ENCODE results near the gene ARMC6. TPM values are rescaled to one million over a fixed set of nuclear protein-coding genes. Genes with fewer than 3 reads are reported as not detected.

The ARMC6 gene
- 66.5 and 69.0 TPM in 2 replicates for total RNA-seq (2021)
- long read RNA-seq, transcript ARMC6-206 (9 exons, 2,488 nt) = minor isoform, 138 of 674 reads
- long read RNA-seq, transcript ARMC6-202 (8 exons, 2,383 nt) = major isoform, 297 of 674 reads
- long read RNA-seq, transcript ARMC6-201 (8 exons, 2,412 nt) = minor isoform, 48 of 674 reads
- long read RNA-seq, partial matches to known transcripts = 28 of 674 reads
- long read RNA-seq, other reads (novel, unspliced or antisense) = 163 of 674 reads

DNA sequence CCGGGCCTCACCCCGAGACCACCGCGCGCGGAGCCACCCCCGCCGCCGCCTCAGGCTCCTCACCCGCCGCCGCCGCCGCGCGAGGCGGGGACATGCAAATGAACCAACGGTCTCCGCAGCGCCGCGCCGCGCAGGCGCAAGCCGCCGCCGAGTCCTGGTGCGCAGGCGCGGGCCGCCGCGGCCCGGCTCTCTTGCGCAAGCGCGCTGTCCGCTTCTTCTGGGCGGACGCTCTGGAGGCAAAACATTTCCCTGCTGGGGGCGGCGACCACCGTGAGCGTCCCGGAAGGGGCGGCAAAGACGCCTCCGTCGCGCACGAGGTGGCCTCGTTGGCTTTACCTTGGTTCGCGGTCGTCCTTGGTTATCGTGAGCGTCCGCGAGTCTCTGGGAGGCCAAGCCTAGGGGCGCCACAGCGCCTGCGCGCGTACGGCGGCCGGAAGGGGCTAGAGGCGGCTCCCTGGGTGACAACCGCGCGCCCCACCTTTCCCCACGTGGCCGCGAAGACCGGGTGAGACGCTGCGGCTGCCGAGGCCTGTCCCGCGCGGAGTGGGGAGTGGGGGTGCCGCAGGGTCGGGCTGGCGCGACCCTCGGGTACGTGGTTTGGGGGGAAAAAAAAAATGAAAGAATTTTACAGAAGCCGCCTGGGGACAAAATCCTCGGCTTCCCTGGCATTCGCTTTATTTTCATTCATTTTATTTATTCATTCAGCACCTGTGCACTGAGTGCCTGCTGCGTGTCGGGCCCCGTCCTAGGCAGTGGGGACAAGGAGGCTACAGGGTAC is at the start of gene ARMC6, which contains the start of gene SUGP2:
TSS of gene ARMC6 (plus strand) at position 178 of the 778 bp plus-strand sequence. CDS start 607 bp downstream, outside the sequence.
TSS of gene SUGP2 (minus strand) at position 92 of the 778 bp plus-strand sequence. CDS start 2,446 bp downstream, outside the sequence.
- Histone ChIP-seq H4K8ac (replicated peaks; ENCODE audit: insufficient read length, low read depth, low read length) (no peak within 1 kb of the TSS), H3K27me3 (ENCODE audit: insufficient read depth, low read length) (no peaks in the 10 kb centered on the region), H3K4me2 (ENCODE audit: insufficient read depth, insufficient read length, low read length) (peak within 1 kb of the TSS; percentile 96), H2AFZ (ENCODE audit: low read length) (no peak within 1 kb of the TSS), H2BK5ac (ENCODE audit: insufficient read length, low read length) (no peak within 1 kb of the TSS), H2BK15ac (ENCODE audit: low read depth, low read length) (no peak within 1 kb of the TSS), H3K9ac (ENCODE audit: extremely low read depth, insufficient read length, low read length) (peak within 1 kb of the TSS; percentile 73), H3K79me2 (ENCODE audit: insufficient read depth, low read length) (peaks cover 22% of the 10 kb centered on the region; the same call in 1 of the 2 replicates), H2BK20ac (ENCODE audit: low read depth, low read length, poor library complexity, severe bottlenecking) (no peak within 1 kb of the TSS), H3K56ac (ENCODE audit: insufficient read length, low read depth, low read length) (no peak within 1 kb of the TSS), H3K18ac (ENCODE audit: insufficient read length, low read depth, low read length) (peak within 1 kb of the TSS; percentile 66), H3K14ac (ENCODE audit: insufficient read depth, low read length) (peak within 1 kb of the TSS; percentile 81), H3T11ph (ENCODE audit: low read length) (no peak within 1 kb of the TSS), H4K91ac (ENCODE audit: insufficient read length, low read depth, low read length) (no peak within 1 kb of the TSS), H3K9me3 (ENCODE audit: control insufficient read depth, low read depth, low read length) (peaks cover 6% of the 10 kb centered on the region), H4K20me1 (ENCODE audit: control insufficient read depth, insufficient read depth, insufficient read length) (no peaks in the 10 kb centered on the region), H3K4ac (ENCODE audit: low read depth, low read length) (no peak within 1 kb of the TSS), H2AK5ac (ENCODE audit: insufficient read length, low read length) (no peak within 1 kb of the TSS), H2BK12ac (ENCODE audit: insufficient read length, low read depth, low read length) (no peak within 1 kb of the TSS), H3K23me2 (ENCODE audit: insufficient read length, low read depth, low read length, poor library complexity, severe bottlenecking) (peaks cover 11% of the 10 kb centered on the region), H2BK120ac (ENCODE audit: low read depth, low read length, poor library complexity, severe bottlenecking) (no peak within 1 kb of the TSS), H3K4me1 (ENCODE audit: insufficient read depth, low read length) (no peaks in the 10 kb centered on the region), H3K27ac (ENCODE audit: insufficient read length, low read depth, low read length) (no peak within 1 kb of the TSS), H4K5ac (ENCODE audit: insufficient read length, low read depth, low read length) (no peak within 1 kb of the TSS), H3K23ac (ENCODE audit: insufficient read length, low read depth, low read length) (no peak within 1 kb of the TSS), H3K79me1 (ENCODE audit: insufficient read depth, low read depth, low read length, poor library complexity, severe bottlenecking) (peaks cover 9% of the 10 kb centered on the region)
- DNase-seq = peak; percentile 90
- H3K27ac Mint-ChIP-seq = peak within 1 kb of the TSS; percentile 89 to 95 (median 90)
- H3K4me1 Mint-ChIP-seq = peaks cover 10 to 15% of the 10 kb centered on the region in 2 experiments
- H3K27me3 Mint-ChIP-seq (ENCODE audit: low read depth) = no peaks in the 10 kb centered on the region
- H3K4me3 Mint-ChIP-seq = peak within 1 kb of the TSS; percentile 88 to 94
- peaks cover 14 to 15% of the 10 kb centered on the region in 2 experiments for H3K9me3 Mint-ChIP-seq
- TF ChIP-seq, protein P1, sequence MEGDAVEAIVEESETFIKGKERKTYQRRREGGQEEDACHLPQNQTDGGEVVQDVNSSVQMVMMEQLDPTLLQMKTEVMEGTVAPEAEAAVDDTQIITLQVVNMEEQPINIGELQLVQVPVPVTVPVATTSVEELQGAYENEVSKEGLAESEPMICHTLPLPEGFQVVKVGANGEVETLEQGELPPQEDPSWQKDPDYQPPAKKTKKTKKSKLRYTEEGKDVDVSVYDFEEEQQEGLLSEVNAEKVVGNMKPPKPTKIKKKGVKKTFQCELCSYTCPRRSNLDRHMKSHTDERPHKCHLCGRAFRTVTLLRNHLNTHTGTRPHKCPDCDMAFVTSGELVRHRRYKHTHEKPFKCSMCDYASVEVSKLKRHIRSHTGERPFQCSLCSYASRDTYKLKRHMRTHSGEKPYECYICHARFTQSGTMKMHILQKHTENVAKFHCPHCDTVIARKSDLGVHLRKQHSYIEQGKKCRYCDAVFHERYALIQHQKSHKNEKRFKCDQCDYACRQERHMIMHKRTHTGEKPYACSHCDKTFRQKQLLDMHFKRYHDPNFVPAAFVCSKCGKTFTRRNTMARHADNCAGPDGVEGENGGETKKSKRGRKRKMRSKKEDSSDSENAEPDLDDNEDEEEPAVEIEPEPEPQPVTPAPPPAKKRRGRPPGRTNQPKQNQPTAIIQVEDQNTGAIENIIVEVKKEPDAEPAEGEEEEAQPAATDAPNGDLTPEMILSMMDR (conservative IDR thresholded peaks at IDR 0.05) = 0 out of 3 replicates have a peak, but pooled peaks have one; percentile 17
- no CpG with 5 or more reads among the region's 94 CpGs for WGBS (ENCODE audit: extremely low coverage, insufficient read length, low lambda C conversion rate)
- peaks cover 40 to 54% (median 49%) of the 10 kb centered on the region in 3 experiments for H3K36me3 Mint-ChIP-seq (ENCODE audit: insufficient read depth in 1 of 3, low read depth in 3 of 3)
